HCT116 (cell line): Measurements from ENCODE around the gene TTLL11. TPM values are rescaled to one million over a fixed set of nuclear protein-coding genes. Genes with fewer than 3 reads are reported as not detected.

Experiments
- ATAC-seq: fragments of 200-7000 bp; cut with Tn5 transposase; 2 replicates; pipeline ENCODE4 v1.9.1; 2020; ENCODE audit warnings: mild to moderate bottlenecking, moderate library complexity
- BruUV-seq: library from RNA; stranded (reverse); fragments of 400-500 nt; replicated peaks from 2 replicates; lab custom pipeline; 2021; lab: Mats Ljungman, UMichigan
- CTCF ChIA-PET: fragments of 300-600 bp; sonication (Branson Sonifier 250); formaldehyde crosslinking; loops from one replicate; lab custom pipeline; 2021; ENCODE audit warnings: antibody characterized with exemption; lab: Charles Lee
- POLR2A ChIA-PET: fragments of 300-600, 350-600 bp; sonication (Branson Sonifier 250); formaldehyde crosslinking; loops from one replicate; lab custom pipeline; 2021; ENCODE audit warnings: antibody characterized with exemption; lab: Charles Lee
- RAD21 ChIA-PET, 2 experiments: fragments of 300-600 bp; sonication (Branson Sonifier 250); formaldehyde crosslinking; loops; one replicate each; lab custom pipeline; 2023; ENCODE audit warnings: low total read pairs in 2 of 2; ENCODE audit not compliant: uncharacterized antibody in 2 of 2, unreplicated experiment in 2 of 2, low non-redundant PET in 1 of 2; lab: Charles Lee
- DNase-seq: peaks from one replicate; pipeline ENCODE4 v3.0.0-alpha.2; 2010; ENCODE audit warnings: low read depth, low spot score
- H2AFZ ChIP-seq: fragments of 200-600 bp; shearing (Covaris generic), sonication (generic); 2 replicates; pipeline ENCODE4 v1.6.1; 2017; ENCODE audit warnings: low read depth, mixed run types, mixed read lengths, antibody characterized with exemption, low read length; ENCODE audit not compliant: poor library complexity, severe bottlenecking
- H3K27ac ChIP-seq: 2 replicates; pipeline ENCODE4 v1.5.1; 2012; ENCODE audit warnings: low read depth, low read length
- H3K27me3 ChIP-seq: fragments of 200-600 bp; sonication (generic); 2 replicates; pipeline ENCODE4 v1.6.1; 2016; ENCODE audit warnings: mixed run types, low read length, mixed read lengths; ENCODE audit not compliant: insufficient read depth
- H3K36me3 ChIP-seq, 2 experiments: fragments of 200-500 bp in 1 of 2; fragments of 200-600 bp in 1 of 2; sonication (Bioruptor generic) in 1 of 2; sonication (generic) in 1 of 2; 2 replicates each; pipeline versions ENCODE4 v1.5.1 to v1.6.1; 2014 to 2016; ENCODE audit warnings: low read length in 2 of 2, inconsistent platforms in 1 of 2, mixed read lengths in 1 of 2, mixed run types in 1 of 2; ENCODE audit not compliant: insufficient read depth in 2 of 2, control insufficient read depth in 1 of 2
- H3K4me1 ChIP-seq, 2 experiments: fragments of 200-600 bp in 1 of 2; sonication (generic) in 1 of 2; 2 replicates each; pipeline versions ENCODE4 v1.5.1 to v1.6.1; 2012 to 2017; ENCODE audit warnings: low read length in 2 of 2, inconsistent platforms in 1 of 2, mild to moderate bottlenecking in 1 of 2, mixed read lengths in 1 of 2, mixed run types in 1 of 2, moderate library complexity in 1 of 2; ENCODE audit not compliant: insufficient read depth in 2 of 2, control insufficient read depth in 1 of 2
- H3K4me2 ChIP-seq: fragments of 200-600 bp; sonication (generic); 2 replicates; pipeline ENCODE4 v1.6.1; 2017; ENCODE audit warnings: mixed run types, low read length, mixed read lengths
- H3K4me3 ChIP-seq, 2 experiments: fragments of 200-600 bp in 1 of 2; sonication (generic) in 1 of 2; replicated peaks in 1 of 2; 2 replicates each; pipeline ENCODE4 v1.5.1; 2011 to 2016; ENCODE audit warnings: low read length in 2 of 2, control low read depth in 1 of 2, low read depth in 1 of 2, mild to moderate bottlenecking in 1 of 2, mixed read lengths in 1 of 2, mixed run types in 1 of 2
- H3K79me2 ChIP-seq: fragments of 200-600 bp; sonication (generic); 2 replicates; pipeline ENCODE4 v1.6.1; 2017; ENCODE audit warnings: mild to moderate bottlenecking, mixed run types, low read length, moderate library complexity, mixed read lengths; ENCODE audit not compliant: insufficient read depth
- H3K9ac ChIP-seq: fragments of 200-600 bp; sonication (generic); 2 replicates; pipeline ENCODE4 v1.6.1; 2016; ENCODE audit warnings: low read length, mixed read lengths
- H3K9me2 ChIP-seq: fragments of 200-600 bp; sonication (generic), shearing (Covaris generic); 2 replicates; pipeline ENCODE4 v1.6.1; 2017; ENCODE audit warnings: mixed run types, mild to moderate bottlenecking, moderate library complexity; ENCODE audit not compliant: insufficient read depth
- H3K9me3 ChIP-seq, 2 experiments: fragments of 200-500 bp in 1 of 2; fragments of 200-600 bp in 1 of 2; sonication (Bioruptor generic) in 1 of 2; sonication (generic) in 1 of 2; 2 replicates each; pipeline ENCODE4 v1.6.1; 2014 to 2017; ENCODE audit warnings: low read length in 2 of 2, mixed read lengths in 2 of 2, inconsistent platforms in 1 of 2, low read depth in 1 of 2, mild to moderate bottlenecking in 1 of 2, mixed run types in 1 of 2, moderate library complexity in 1 of 2; ENCODE audit not compliant: control insufficient read depth in 1 of 2, insufficient read depth in 1 of 2
- H4K20me1 ChIP-seq: fragments of 200-600 bp; sonication (generic), shearing (Covaris generic); 2 replicates; pipeline ENCODE4 v1.6.1; 2017; ENCODE audit warnings: mixed run types, mild to moderate bottlenecking, moderate library complexity; ENCODE audit not compliant: insufficient read depth
- ATF3 ChIP-seq: IDR thresholded peaks from 2 replicates; pipeline ENCODE4 v1.6.1; 2012
- CTCF ChIP-seq, 3 experiments: fragments of 200-600 bp in 1 of 3; sonication (generic) in 1 of 3; IDR thresholded peaks in 2 of 3; conservative IDR thresholded peaks in 1 of 3; 2 replicates each; pipeline ENCODE4 v1.5.1; 2012 to 2017; ENCODE audit warnings: low read depth in 2 of 3, low read length in 2 of 3, antibody characterized with exemption in 1 of 3, borderline replicate concordance in 1 of 3, control low read depth in 1 of 3, mild to moderate bottlenecking in 1 of 3, mixed read lengths in 1 of 3, mixed run types in 1 of 3, moderate library complexity in 1 of 3; ENCODE audit not compliant: insufficient read depth in 1 of 3
- ELF1 ChIP-seq: IDR thresholded peaks from 2 replicates; pipeline ENCODE4 v1.6.1; 2012; ENCODE audit warnings: low read depth, borderline replicate concordance
- EZH2phosphoT487 ChIP-seq: fragments of 200-600 bp; IDR thresholded peaks from 2 replicates; pipeline ENCODE4 v1.6.1; 2018; ENCODE audit warnings: antibody characterized with exemption, borderline replicate concordance
- REST ChIP-seq: IDR thresholded peaks from 2 replicates; pipeline ENCODE4 v1.6.1; 2012; ENCODE audit warnings: low read depth
- SIN3A ChIP-seq: IDR thresholded peaks from 2 replicates; pipeline ENCODE4 v1.6.1; 2012; ENCODE audit warnings: low read depth
- YY1 ChIP-seq: IDR thresholded peaks from 2 replicates; pipeline ENCODE4 v1.6.1; 2011; ENCODE audit warnings: low read length, low read depth, moderate library complexity, mild to moderate bottlenecking; ENCODE audit not compliant: insufficient replicate concordance; ENCODE audit errors: extremely low read depth
- ZBTB33 ChIP-seq: IDR thresholded peaks from 2 replicates; pipeline ENCODE4 v1.6.1; 2011; ENCODE audit warnings: mild to moderate bottlenecking, low read length, moderate library complexity; ENCODE audit not compliant: insufficient replicate concordance; ENCODE audit errors: extremely low read depth
- ZNF274 ChIP-seq: fragments of 200-500 bp; sonication (Bioruptor generic); IDR thresholded peaks from 2 replicates; pipeline ENCODE4 v1.6.1; 2014; ENCODE audit warnings: mild to moderate bottlenecking, low read depth, low read length, inconsistent platforms
- intact Hi-C: fragments of 100-400 bp; cut with micrococcal nuclease; formaldehyde crosslinking; loops from 2 replicates; pipeline ENCODE4 v1.10.0; 2022
- total RNA-seq: library from RNA; stranded (reverse); gene quantifications from one replicate; pipeline ENCODE4 v1.2.1, GENCODE V29; 2021; ENCODE audit not compliant: unreplicated experiment

Gene TTLL11
- total RNA-seq, 1 experiment from 2014 or later = 2.2 TPM

- Histone ChIP-seq H3K9ac (no peak overlapping the region), H2AFZ (no peak overlapping the region), H3K4me2 (no peak overlapping the region), H3K36me3 (no peaks in the 10 kb centered on the region), H3K9me2 (no peaks in the 10 kb centered on the region), H3K9me3 (no peaks in the 10 kb centered on the region), H3K4me1 (no peaks in the 10 kb centered on the region), H3K4me3 (no peak overlapping the region), H3K27me3 (no peaks in the 10 kb centered on the region), H3K27ac (no peak overlapping the region), H3K79me2 (no peaks in the 10 kb centered on the region), H4K20me1 (no peaks in the 10 kb centered on the region)
- intact Hi-C loops = no loop called here
- BruUV-seq = no TSS peak
- ChIA-PET POLR2A (no interaction called here), RAD21 (no interaction called here), CTCF (no interaction called here)
- no peak for DNase-seq
- ATAC-seq = no peak
- TF ChIP-seq ZBTB33 (no peak), CTCF (IDR thresholded peaks at IDR 0.05 in 2 of 3, conservative IDR thresholded peaks at IDR 0.05 in 1 of 3; ENCODE audit: borderline replicate concordance in 1 of 3, insufficient read depth in 1 of 3, low read depth in 2 of 3, low read length in 2 of 3) (no peak), REST (no peak), EZH2phosphoT487 (no peak), YY1 (no peak), ELF1 (no peak), SIN3A (no peak), ATF3 (no peak), ZNF274 (no peak)
Measured at GRCh38 chr9:122053567-122054350, 39.3 kb downstream of the TTLL11 start.
